GM23338 (cell line): ENCODE measurements around the gene ZNF587.

ENCODE experiments used
- CREB1 ChIP-seq: fragments of 250-450 bp; sonication (Bioruptor Pico); IDR thresholded peaks from 2 replicates; pipeline ENCODE4 v1.5.0; 2020; ENCODE audit warnings: low read depth, mild to moderate bottlenecking, moderate library complexity
- EZH2 ChIP-seq: fragments of 200-600 bp; sonication (generic); IDR thresholded peaks from one replicate; pipeline ENCODE4 v1.8.0; 2017; ENCODE audit warnings: antibody characterized with exemption, mild to moderate bottlenecking, low read depth; ENCODE audit not compliant: unreplicated experiment
- EZH2phosphoT487 ChIP-seq: fragments of 200-600 bp; sonication (generic); IDR thresholded peaks from one replicate; pipeline ENCODE4 v1.8.1; 2018; ENCODE audit warnings: antibody characterized with exemption; ENCODE audit not compliant: unreplicated experiment
- JUNB ChIP-seq: IDR thresholded peaks from one replicate; pipeline ENCODE4 v1.6.1; 2016; ENCODE audit warnings: antibody characterized with exemption; ENCODE audit not compliant: unreplicated experiment
- NANOG ChIP-seq: IDR thresholded peaks from 2 replicates; pipeline ENCODE4 v1.6.1; 2016; ENCODE audit warnings: antibody characterized with exemption, borderline replicate concordance
- POLR2AphosphoS5 ChIP-seq: IDR thresholded peaks from 2 replicates; pipeline ENCODE4 v1.6.1; 2016; ENCODE audit warnings: antibody characterized with exemption, low read depth
- STAT1 ChIP-seq: IDR thresholded peaks from one replicate; pipeline ENCODE4 v1.6.1; 2016; ENCODE audit warnings: antibody characterized with exemption; ENCODE audit not compliant: unreplicated experiment
- ZNF114 ChIP-seq: fragments of 250-450 bp; sonication (Bioruptor Pico); IDR thresholded peaks from 2 replicates; pipeline ENCODE4 v1.5.0; 2020; ENCODE audit warnings: mild to moderate bottlenecking, moderate library complexity
- ZNF331 ChIP-seq: fragments of 250-450 bp; sonication (Bioruptor Pico); IDR thresholded peaks from 2 replicates; pipeline ENCODE4 v1.5.0; 2020; ENCODE audit warnings: low read depth, mild to moderate bottlenecking, moderate library complexity
- TF ChIP-seq, protein P1 (sequence below): IDR thresholded peaks from one replicate; pipeline ENCODE4 v1.6.1; 2018; ENCODE audit warnings: antibody characterized with exemption; ENCODE audit not compliant: unreplicated experiment
- TF ChIP-seq, protein P2 (sequence below), 2 experiments: fragments of 200-600 bp in 1 of 2; sonication (generic) in 1 of 2; conservative IDR thresholded peaks; 2 replicates each; pipeline versions ENCODE4 v1.5.1 to v1.6.1; 2016 to 2017; ENCODE audit warnings: antibody characterized with exemption in 2 of 2, low read depth in 2 of 2, mild to moderate bottlenecking in 2 of 2, moderate library complexity in 1 of 2
- TF ChIP-seq, protein P3 (sequence below): fragments of 250-450 bp; sonication (Bioruptor Pico); IDR thresholded peaks from 2 replicates; pipeline ENCODE4 v1.5.0; 2020; ENCODE audit warnings: mild to moderate bottlenecking, moderate library complexity
- TF ChIP-seq, protein P4 (sequence below): IDR thresholded peaks from 2 replicates; pipeline ENCODE4 v1.6.1; 2016; ENCODE audit warnings: antibody characterized with exemption

DNA sequence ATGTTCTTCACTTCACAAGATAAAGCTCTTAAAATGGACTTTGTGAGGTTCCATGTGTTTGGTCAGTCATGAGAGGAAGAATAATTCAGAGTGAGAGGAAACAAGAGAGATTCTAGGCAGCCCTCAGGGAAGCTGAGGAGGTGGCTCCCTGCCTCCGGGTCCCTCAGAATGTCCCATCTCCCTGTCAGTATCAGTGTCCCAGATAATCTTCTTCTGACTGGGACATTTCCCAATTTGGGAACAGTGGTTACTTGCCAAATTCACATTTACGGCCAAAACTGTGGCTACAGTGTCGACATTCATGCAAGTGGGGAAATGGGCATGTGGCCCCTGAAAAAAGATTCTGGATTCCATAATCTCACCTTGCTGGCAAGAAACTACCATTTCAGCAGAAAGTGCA lies 57.7 kb downstream of the ZNF587 start:
- TF ChIP-seq EZH2 = no peak
- TF ChIP-seq, protein P1, sequence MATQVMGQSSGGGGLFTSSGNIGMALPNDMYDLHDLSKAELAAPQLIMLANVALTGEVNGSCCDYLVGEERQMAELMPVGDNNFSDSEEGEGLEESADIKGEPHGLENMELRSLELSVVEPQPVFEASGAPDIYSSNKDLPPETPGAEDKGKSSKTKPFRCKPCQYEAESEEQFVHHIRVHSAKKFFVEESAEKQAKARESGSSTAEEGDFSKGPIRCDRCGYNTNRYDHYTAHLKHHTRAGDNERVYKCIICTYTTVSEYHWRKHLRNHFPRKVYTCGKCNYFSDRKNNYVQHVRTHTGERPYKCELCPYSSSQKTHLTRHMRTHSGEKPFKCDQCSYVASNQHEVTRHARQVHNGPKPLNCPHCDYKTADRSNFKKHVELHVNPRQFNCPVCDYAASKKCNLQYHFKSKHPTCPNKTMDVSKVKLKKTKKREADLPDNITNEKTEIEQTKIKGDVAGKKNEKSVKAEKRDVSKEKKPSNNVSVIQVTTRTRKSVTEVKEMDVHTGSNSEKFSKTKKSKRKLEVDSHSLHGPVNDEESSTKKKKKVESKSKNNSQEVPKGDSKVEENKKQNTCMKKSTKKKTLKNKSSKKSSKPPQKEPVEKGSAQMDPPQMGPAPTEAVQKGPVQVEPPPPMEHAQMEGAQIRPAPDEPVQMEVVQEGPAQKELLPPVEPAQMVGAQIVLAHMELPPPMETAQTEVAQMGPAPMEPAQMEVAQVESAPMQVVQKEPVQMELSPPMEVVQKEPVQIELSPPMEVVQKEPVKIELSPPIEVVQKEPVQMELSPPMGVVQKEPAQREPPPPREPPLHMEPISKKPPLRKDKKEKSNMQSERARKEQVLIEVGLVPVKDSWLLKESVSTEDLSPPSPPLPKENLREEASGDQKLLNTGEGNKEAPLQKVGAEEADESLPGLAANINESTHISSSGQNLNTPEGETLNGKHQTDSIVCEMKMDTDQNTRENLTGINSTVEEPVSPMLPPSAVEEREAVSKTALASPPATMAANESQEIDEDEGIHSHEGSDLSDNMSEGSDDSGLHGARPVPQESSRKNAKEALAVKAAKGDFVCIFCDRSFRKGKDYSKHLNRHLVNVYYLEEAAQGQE = no peak
- TF ChIP-seq, protein P2, sequence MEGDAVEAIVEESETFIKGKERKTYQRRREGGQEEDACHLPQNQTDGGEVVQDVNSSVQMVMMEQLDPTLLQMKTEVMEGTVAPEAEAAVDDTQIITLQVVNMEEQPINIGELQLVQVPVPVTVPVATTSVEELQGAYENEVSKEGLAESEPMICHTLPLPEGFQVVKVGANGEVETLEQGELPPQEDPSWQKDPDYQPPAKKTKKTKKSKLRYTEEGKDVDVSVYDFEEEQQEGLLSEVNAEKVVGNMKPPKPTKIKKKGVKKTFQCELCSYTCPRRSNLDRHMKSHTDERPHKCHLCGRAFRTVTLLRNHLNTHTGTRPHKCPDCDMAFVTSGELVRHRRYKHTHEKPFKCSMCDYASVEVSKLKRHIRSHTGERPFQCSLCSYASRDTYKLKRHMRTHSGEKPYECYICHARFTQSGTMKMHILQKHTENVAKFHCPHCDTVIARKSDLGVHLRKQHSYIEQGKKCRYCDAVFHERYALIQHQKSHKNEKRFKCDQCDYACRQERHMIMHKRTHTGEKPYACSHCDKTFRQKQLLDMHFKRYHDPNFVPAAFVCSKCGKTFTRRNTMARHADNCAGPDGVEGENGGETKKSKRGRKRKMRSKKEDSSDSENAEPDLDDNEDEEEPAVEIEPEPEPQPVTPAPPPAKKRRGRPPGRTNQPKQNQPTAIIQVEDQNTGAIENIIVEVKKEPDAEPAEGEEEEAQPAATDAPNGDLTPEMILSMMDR (conservative IDR thresholded peaks at IDR 0.05; ENCODE audit: low read depth in 2 of 2) = no peak
- TF ChIP-seq EZH2phosphoT487 = no peak
- TF ChIP-seq POLR2AphosphoS5 = no peak
- no peak for TF ChIP-seq CREB1
- TF ChIP-seq ZNF331 (CRISPR knock-in tag) = no peak
- TF ChIP-seq JUNB = no peak
- TF ChIP-seq NANOG = no peak
- no peak for TF ChIP-seq ZNF114 (CRISPR knock-in tag)
- TF ChIP-seq, protein P3, sequence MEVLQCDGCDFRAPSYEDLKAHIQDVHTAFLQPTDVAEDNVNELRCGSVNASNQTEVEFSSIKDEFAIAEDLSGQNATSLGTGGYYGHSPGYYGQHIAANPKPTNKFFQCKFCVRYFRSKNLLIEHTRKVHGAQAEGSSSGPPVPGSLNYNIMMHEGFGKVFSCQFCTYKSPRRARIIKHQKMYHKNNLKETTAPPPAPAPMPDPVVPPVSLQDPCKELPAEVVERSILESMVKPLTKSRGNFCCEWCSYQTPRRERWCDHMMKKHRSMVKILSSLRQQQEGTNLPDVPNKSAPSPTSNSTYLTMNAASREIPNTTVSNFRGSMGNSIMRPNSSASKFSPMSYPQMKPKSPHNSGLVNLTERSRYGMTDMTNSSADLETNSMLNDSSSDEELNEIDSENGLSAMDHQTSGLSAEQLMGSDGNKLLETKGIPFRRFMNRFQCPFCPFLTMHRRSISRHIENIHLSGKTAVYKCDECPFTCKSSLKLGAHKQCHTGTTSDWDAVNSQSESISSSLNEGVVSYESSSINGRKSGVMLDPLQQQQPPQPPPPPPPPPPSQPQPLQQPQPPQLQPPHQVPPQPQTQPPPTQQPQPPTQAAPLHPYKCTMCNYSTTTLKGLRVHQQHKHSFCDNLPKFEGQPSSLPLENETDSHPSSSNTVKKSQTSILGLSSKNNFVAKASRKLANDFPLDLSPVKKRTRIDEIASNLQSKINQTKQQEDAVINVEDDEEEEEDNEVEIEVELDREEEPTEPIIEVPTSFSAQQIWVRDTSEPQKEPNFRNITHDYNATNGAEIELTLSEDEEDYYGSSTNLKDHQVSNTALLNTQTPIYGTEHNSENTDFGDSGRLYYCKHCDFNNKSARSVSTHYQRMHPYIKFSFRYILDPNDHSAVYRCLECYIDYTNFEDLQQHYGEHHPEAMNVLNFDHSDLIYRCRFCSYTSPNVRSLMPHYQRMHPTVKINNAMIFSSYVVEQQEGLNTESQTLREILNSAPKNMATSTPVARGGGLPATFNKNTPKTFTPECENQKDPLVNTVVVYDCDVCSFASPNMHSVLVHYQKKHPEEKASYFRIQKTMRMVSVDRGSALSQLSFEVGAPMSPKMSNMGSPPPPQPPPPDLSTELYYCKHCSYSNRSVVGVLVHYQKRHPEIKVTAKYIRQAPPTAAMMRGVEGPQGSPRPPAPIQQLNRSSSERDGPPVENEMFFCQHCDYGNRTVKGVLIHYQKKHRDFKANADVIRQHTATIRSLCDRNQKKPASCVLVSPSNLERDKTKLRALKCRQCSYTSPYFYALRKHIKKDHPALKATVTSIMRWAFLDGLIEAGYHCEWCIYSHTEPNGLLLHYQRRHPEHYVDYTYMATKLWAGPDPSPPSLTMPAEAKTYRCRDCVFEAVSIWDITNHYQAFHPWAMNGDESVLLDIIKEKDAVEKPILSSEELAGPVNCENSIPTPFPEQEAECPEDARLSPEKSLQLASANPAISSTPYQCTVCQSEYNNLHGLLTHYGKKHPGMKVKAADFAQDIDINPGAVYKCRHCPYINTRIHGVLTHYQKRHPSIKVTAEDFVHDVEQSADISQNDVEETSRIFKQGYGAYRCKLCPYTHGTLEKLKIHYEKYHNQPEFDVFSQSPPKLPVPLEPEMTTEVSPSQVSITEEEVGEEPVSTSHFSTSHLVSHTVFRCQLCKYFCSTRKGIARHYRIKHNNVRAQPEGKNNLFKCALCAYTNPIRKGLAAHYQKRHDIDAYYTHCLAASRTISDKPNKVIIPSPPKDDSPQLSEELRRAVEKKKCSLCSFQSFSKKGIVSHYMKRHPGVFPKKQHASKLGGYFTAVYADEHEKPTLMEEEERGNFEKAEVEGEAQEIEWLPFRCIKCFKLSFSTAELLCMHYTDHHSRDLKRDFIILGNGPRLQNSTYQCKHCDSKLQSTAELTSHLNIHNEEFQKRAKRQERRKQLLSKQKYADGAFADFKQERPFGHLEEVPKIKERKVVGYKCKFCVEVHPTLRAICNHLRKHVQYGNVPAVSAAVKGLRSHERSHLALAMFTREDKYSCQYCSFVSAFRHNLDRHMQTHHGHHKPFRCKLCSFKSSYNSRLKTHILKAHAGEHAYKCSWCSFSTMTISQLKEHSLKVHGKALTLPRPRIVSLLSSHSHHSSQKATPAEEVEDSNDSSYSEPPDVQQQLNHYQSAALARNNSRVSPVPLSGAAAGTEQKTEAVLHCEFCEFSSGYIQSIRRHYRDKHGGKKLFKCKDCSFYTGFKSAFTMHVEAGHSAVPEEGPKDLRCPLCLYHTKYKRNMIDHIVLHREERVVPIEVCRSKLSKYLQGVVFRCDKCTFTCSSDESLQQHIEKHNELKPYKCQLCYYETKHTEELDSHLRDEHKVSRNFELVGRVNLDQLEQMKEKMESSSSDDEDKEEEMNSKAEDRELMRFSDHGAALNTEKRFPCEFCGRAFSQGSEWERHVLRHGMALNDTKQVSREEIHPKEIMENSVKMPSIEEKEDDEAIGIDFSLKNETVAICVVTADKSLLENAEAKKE = no peak
- TF ChIP-seq, protein P4, sequence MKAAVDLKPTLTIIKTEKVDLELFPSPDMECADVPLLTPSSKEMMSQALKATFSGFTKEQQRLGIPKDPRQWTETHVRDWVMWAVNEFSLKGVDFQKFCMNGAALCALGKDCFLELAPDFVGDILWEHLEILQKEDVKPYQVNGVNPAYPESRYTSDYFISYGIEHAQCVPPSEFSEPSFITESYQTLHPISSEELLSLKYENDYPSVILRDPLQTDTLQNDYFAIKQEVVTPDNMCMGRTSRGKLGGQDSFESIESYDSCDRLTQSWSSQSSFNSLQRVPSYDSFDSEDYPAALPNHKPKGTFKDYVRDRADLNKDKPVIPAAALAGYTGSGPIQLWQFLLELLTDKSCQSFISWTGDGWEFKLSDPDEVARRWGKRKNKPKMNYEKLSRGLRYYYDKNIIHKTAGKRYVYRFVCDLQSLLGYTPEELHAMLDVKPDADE = no peak
- no peak for TF ChIP-seq STAT1
